Right atrium auricular region (tissue), 2 donors: Measurements from ENCODE around the gene SLC23A3. TPM values are rescaled to one million over a fixed set of nuclear protein-coding genes. Genes with fewer than 3 reads are reported as not detected.

Experiments
- DNase-seq: peaks from one replicate; pipeline ENCODE4 v3.0.0-alpha.2; 2019; ENCODE audit warnings: low spot score
- H3K27ac ChIP-seq, 2 donors: fragments of 200-600 bp; sonication (generic); 1 replicate in 1 of 2; 2 replicates in 1 of 2; pipeline ENCODE4 v1.5.1; 2016 to 2019
- H3K27me3 ChIP-seq, 2 donors: fragments of 200-600 bp; sonication (generic); one replicate each; pipeline versions ENCODE4 v1.5.1 to v1.6.0; 2017 to 2019
- H3K36me3 ChIP-seq: fragments of 200-600 bp; sonication (generic); one replicate; pipeline ENCODE4 v1.5.1; 2016
- H3K4me1 ChIP-seq, 2 donors: fragments of 200-600 bp; sonication (generic); one replicate each; pipeline versions ENCODE4 v1.5.1 to v1.6.0; 2017 to 2019
- H3K4me3 ChIP-seq, 2 donors: fragments of 200-600 bp; sonication (generic); 1 replicate in 1 of 2; 2 replicates in 1 of 2; pipeline ENCODE4 v1.5.1; 2017 to 2019; ENCODE audit warnings: mild to moderate bottlenecking in 1 of 2, moderate library complexity in 1 of 2
- H3K9me3 ChIP-seq, 2 donors: fragments of 200-600 bp; sonication (generic); one replicate each; pipeline ENCODE4 v1.5.1; 2019
- total RNA-seq, 2 donors: library from RNA; depleted of rRNA; stranded (reverse); fragments of >200 nt; gene quantifications; one replicate each; pipeline ENCODE4 v1.1.0, GENCODE V29; 2016
- TF ChIP-seq, protein P1 (sequence below), 2 donors: fragments of 200-600 bp; sonication (generic); IDR thresholded peaks; one replicate each; pipeline ENCODE4 v1.5.1; 2019; ENCODE audit warnings: antibody characterized with exemption in 2 of 2

The SLC23A3 gene
- total RNA-seq, 2 donors from 2014 or later = 0.33 to 0.55 TPM

- peak overlapping the region; percentile 98 to 99 for H3K27ac ChIP-seq
- peaks cover 0 to 47% of the 10 kb centered on the region in 2 donors for H3K4me1 ChIP-seq
- H3K36me3 ChIP-seq = peaks cover 35% of the 10 kb centered on the region
These were observed 5.7 kb upstream of the SLC23A3 start for GRCh38 chr2:219175486-219175885.

GRCh38 chr2:219174801-219175200 is 5.0 kb upstream of the SLC23A3 start:
- Histone ChIP-seq H3K4me1 (peaks cover 0 to 43% of the 10 kb centered on the region in 2 donors), H3K27ac (no peak overlapping the region), H3K4me3 (no peak overlapping the region), H3K9me3 (no peaks in the 10 kb centered on the region), H3K36me3 (peaks cover 28% of the 10 kb centered on the region), H3K27me3 (no peaks in the 10 kb centered on the region)
- DNase-seq = no peak
- TF ChIP-seq, protein P1, sequence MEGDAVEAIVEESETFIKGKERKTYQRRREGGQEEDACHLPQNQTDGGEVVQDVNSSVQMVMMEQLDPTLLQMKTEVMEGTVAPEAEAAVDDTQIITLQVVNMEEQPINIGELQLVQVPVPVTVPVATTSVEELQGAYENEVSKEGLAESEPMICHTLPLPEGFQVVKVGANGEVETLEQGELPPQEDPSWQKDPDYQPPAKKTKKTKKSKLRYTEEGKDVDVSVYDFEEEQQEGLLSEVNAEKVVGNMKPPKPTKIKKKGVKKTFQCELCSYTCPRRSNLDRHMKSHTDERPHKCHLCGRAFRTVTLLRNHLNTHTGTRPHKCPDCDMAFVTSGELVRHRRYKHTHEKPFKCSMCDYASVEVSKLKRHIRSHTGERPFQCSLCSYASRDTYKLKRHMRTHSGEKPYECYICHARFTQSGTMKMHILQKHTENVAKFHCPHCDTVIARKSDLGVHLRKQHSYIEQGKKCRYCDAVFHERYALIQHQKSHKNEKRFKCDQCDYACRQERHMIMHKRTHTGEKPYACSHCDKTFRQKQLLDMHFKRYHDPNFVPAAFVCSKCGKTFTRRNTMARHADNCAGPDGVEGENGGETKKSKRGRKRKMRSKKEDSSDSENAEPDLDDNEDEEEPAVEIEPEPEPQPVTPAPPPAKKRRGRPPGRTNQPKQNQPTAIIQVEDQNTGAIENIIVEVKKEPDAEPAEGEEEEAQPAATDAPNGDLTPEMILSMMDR (IDR thresholded peaks at IDR 0.05) = no peak

More at GRCh38 chr2:219175486-219175885, 5.7 kb upstream of the SLC23A3 start:
- no peaks in the 10 kb centered on the region for H3K9me3 ChIP-seq
- TF ChIP-seq, protein P1 (IDR thresholded peaks at IDR 0.05) = no peak
- no peaks in the 10 kb centered on the region for H3K27me3 ChIP-seq
- peak overlapping the region in 1 of 2 donors; percentile 99 for H3K4me3 ChIP-seq
- no peak for DNase-seq

DNA sequence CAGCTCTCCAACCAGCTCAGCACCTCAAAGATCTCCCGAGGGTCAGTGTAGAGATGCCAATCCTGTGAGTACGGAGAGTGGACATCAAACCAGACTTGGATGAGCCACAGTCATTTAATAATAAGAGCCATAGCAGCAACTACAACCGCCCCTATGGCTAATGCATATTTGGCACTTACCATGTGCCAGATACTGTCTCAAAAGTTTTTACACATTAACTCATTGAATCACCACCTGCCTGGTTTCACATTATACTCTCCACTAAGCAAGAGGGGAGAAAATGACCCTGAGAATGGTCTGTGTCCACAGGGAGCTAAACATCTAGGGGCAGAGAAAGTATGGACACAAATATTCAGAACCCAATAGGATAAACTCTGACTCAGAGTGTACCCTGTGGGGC is 4.3 kb upstream of the SLC23A3 start:
- no peak for DNase-seq
- no peaks in the 10 kb centered on the region for H3K9me3 ChIP-seq
- peaks cover 28% of the 10 kb centered on the region for H3K36me3 ChIP-seq
- H3K27ac ChIP-seq = no peak overlapping the region
- TF ChIP-seq, protein P1 (IDR thresholded peaks at IDR 0.05) = no peak
- H3K4me1 ChIP-seq = peaks cover 0 to 36% of the 10 kb centered on the region in 2 donors
- H3K4me3 ChIP-seq = no peak overlapping the region
- H3K27me3 ChIP-seq = no peaks in the 10 kb centered on the region

- H3K36me3 ChIP-seq = peaks cover 28% of the 10 kb centered on the region
- DNase-seq = no peak
- no peaks in the 10 kb centered on the region for H3K9me3 ChIP-seq
- H3K27me3 ChIP-seq = no peaks in the 10 kb centered on the region
- H3K4me3 ChIP-seq = no peak overlapping the region
- peaks cover 0 to 29% of the 10 kb centered on the region in 2 donors for H3K4me1 ChIP-seq
- TF ChIP-seq, protein P1 (IDR thresholded peaks at IDR 0.05) = no peak
- H3K27ac ChIP-seq = no peak overlapping the region
These were observed 3.3 kb upstream of the SLC23A3 start for GRCh38 chr2:219173176-219173575.

- no peak for DNase-seq
- Histone ChIP-seq H3K9me3 (no peaks in the 10 kb centered on the region), H3K27me3 (no peaks in the 10 kb centered on the region), H3K4me3 (no peak overlapping the region), H3K27ac (peak overlapping the region in 1 of 2 donors; percentile 68), H3K4me1 (peaks cover 0 to 29% of the 10 kb centered on the region in 2 donors), H3K36me3 (peaks cover 28% of the 10 kb centered on the region)
- TF ChIP-seq, protein P1 (IDR thresholded peaks at IDR 0.05) = no peak
These were observed 2.7 kb upstream of the SLC23A3 start for GRCh38 chr2:219172231-219173154.
